ENCODE data around the gene MAGED4.

The MAGED4 gene

GRCh38 chrX:52213276-52213675, 28.6 kb downstream of the MAGED4 start:
- no peak overlapping the region for H3K4me3 ChIP-seq (ENCODE audit: low read depth, low read length)
- no peak for TF ChIP-seq CTCF (IDR thresholded peaks at IDR 0.05; ENCODE audit: borderline replicate concordance, insufficient read depth, low read depth, low read length)

GRCh38 chrX:52216541-52216940, 31.9 kb downstream of the MAGED4 start:
- TF ChIP-seq CTCF (IDR thresholded peaks at IDR 0.05; ENCODE audit: borderline replicate concordance, insufficient read depth, low read depth, low read length) = no peak
- no peak overlapping the region for H3K4me3 ChIP-seq (ENCODE audit: low read depth, low read length)

- TF ChIP-seq CTCF (IDR thresholded peaks at IDR 0.05; ENCODE audit: borderline replicate concordance, insufficient read depth, low read depth, low read length) = 0 out of 2 replicates have a peak, but pooled peaks have one; percentile 14
These were observed 32.9 kb downstream of the MAGED4 start for GRCh38 chrX:52217494-52218160.

GRCh38 chrX:52220936-52221335, 36.2 kb downstream of the MAGED4 start:
- H3K4me3 ChIP-seq (ENCODE audit: low read depth, low read length) = no peak overlapping the region
- no peak for TF ChIP-seq CTCF (IDR thresholded peaks at IDR 0.05; ENCODE audit: borderline replicate concordance, insufficient read depth, low read depth, low read length)

More at GRCh38 chrX:52217494-52218160, 32.9 kb downstream of the MAGED4 start:
- no peak overlapping the region for H3K4me3 ChIP-seq (ENCODE audit: low read depth, low read length)

Measured in GM12875 (cell line).